OCI-LY7 (cell line): ENCODE results near the gene AK5. TPM values are rescaled to one million over a fixed set of nuclear protein-coding genes. Genes with fewer than 3 reads are reported as not detected.

ENCODE experiments used
- BruUV-seq: library from RNA; stranded (reverse); fragments of 400-500 nt; replicated peaks from 2 replicates; lab custom pipeline; 2021; lab: Mats Ljungman, UMichigan
- CTCF ChIA-PET: fragments of 300-600 bp; sonication (Branson Sonifier 250); formaldehyde crosslinking; loops from one replicate; lab custom pipeline; 2022; ENCODE audit warnings: antibody characterized with exemption; ENCODE audit not compliant: unreplicated experiment; lab: Charles Lee
- POLR2A ChIA-PET: fragments of 300-600 bp; sonication (Branson Sonifier 250); formaldehyde crosslinking; loops from one replicate; lab custom pipeline; 2022; ENCODE audit warnings: antibody characterized with exemption; lab: Charles Lee
- DNase-seq: peaks from one replicate; pipeline ENCODE4 v3.0.0-alpha.2; 2015; ENCODE audit warnings: low spot score
- H2AFZ ChIP-seq: fragments of 200-600 bp; sonication (generic), shearing (Covaris generic); 2 replicates; pipeline ENCODE4 v1.6.1; 2014; ENCODE audit warnings: mild to moderate bottlenecking, antibody characterized with exemption, low read length, moderate library complexity
- H3K27ac ChIP-seq: fragments of 200-600 bp; sonication (generic); 2 replicates; pipeline ENCODE4 v1.5.1; 2014; ENCODE audit warnings: mixed run types, low read depth, mild to moderate bottlenecking, moderate library complexity, low read length, inconsistent platforms; ENCODE audit not compliant: poor library complexity, severe bottlenecking
- H3K36me3 ChIP-seq: fragments of 200-600 bp; sonication (generic); 2 replicates; pipeline ENCODE4 v1.6.1; 2014; ENCODE audit warnings: mild to moderate bottlenecking, antibody characterized with exemption, low read length, moderate library complexity, mixed read lengths; ENCODE audit not compliant: insufficient read depth
- H3K4me1 ChIP-seq: fragments of 200-600 bp; sonication (generic); 2 replicates; pipeline ENCODE4 v1.5.1; 2014; ENCODE audit warnings: mild to moderate bottlenecking, low read length; ENCODE audit not compliant: insufficient read depth, poor library complexity, severe bottlenecking
- H3K4me2 ChIP-seq: fragments of 200-600 bp; sonication (generic); 2 replicates; pipeline ENCODE4 v1.6.1; 2014; ENCODE audit warnings: mild to moderate bottlenecking, low read length
- H3K4me3 ChIP-seq: fragments of 200-600 bp; sonication (generic); 2 replicates; pipeline ENCODE4 v1.5.1; 2014; ENCODE audit warnings: mild to moderate bottlenecking, low read depth, low read length; ENCODE audit not compliant: poor library complexity, severe bottlenecking
- H3K79me2 ChIP-seq: fragments of 200-600 bp; sonication (generic); 2 replicates; pipeline ENCODE4 v1.6.1; 2016; ENCODE audit warnings: low read depth, mild to moderate bottlenecking, low read length, moderate library complexity, mixed read lengths; ENCODE audit not compliant: insufficient read depth
- H3K9me2 ChIP-seq: fragments of 200-600 bp; sonication (generic); 2 replicates; pipeline ENCODE4 v1.6.1; 2016; ENCODE audit warnings: mild to moderate bottlenecking, low read length, mixed read lengths; ENCODE audit not compliant: insufficient read depth
- H3K9me3 ChIP-seq: fragments of 200-600 bp; sonication (generic); 2 replicates; pipeline ENCODE4 v1.6.1; 2014; ENCODE audit warnings: mild to moderate bottlenecking, mixed run types, low read length, mixed read lengths
- H4K20me1 ChIP-seq: fragments of 200-600 bp; sonication (generic); 2 replicates; pipeline ENCODE4 v1.6.1; 2014; ENCODE audit warnings: mild to moderate bottlenecking, antibody characterized with exemption, low read length, moderate library complexity, mixed read lengths; ENCODE audit not compliant: insufficient read depth
- CTCF ChIP-seq: fragments of 200-600 bp; sonication (generic); conservative IDR thresholded peaks from 2 replicates; pipeline ENCODE4 v1.5.1; 2014; ENCODE audit warnings: mild to moderate bottlenecking, antibody characterized with exemption, low read length, moderate library complexity, mixed read lengths
- EZH2phosphoT487 ChIP-seq: fragments of 200-600 bp; sonication (generic); IDR thresholded peaks from 2 replicates; pipeline ENCODE4 v1.6.1; 2018; ENCODE audit warnings: low read depth, borderline replicate concordance, mild to moderate bottlenecking, mixed run types, antibody characterized with exemption, low read length, moderate library complexity, mixed read lengths
- intact Hi-C: fragments of 100-400 bp; cut with micrococcal nuclease; formaldehyde crosslinking; loops from one replicate; pipeline ENCODE4 v1.10.0; 2022; ENCODE audit not compliant: unreplicated experiment
- total RNA-seq, 2 experiments: library from RNA; depleted of rRNA in 1 of 2; stranded (reverse); fragments of >200 nt in 1 of 2; shearing (Covaris generic) in 1 of 2; gene quantifications; 2 replicates each; pipeline ENCODE4 v1.2.3, GENCODE V29; 2014 to 2022

The AK5 gene
- total RNA-seq, 2 experiments from 2014 or later, result not detected

GRCh38 chr1:77263708-77264107 lies 18.1 kb upstream of the AK5 start:
- Histone ChIP-seq H3K36me3 (no peaks in the 10 kb centered on the region), H3K4me2 (no peak overlapping the region), H3K79me2 (no peaks in the 10 kb centered on the region), H3K27ac (no peak overlapping the region), H3K9me2 (no peaks in the 10 kb centered on the region), H3K4me1 (no peaks in the 10 kb centered on the region), H3K4me3 (no peak overlapping the region), H3K9me3 (no peaks in the 10 kb centered on the region), H4K20me1 (no peaks in the 10 kb centered on the region), H2AFZ (no peak overlapping the region)
- no TSS peak for BruUV-seq
- intact Hi-C loops, result no loop called here
- TF ChIP-seq CTCF (no peak), EZH2phosphoT487 (no peak)
- CTCF ChIA-PET, result no interaction called here
- DNase-seq, result no peak
- POLR2A ChIA-PET, result no interaction called here

- H3K9me3 ChIP-seq, result no peaks in the 10 kb centered on the region
- CTCF ChIA-PET, result no interaction called here
- H3K4me1 ChIP-seq, result no peaks in the 10 kb centered on the region
- H3K4me3 ChIP-seq, result no peak overlapping the region
- H2AFZ ChIP-seq, result no peak overlapping the region
- no peak for DNase-seq
- H3K36me3 ChIP-seq, result no peaks in the 10 kb centered on the region
- intact Hi-C loops, result loop anchor here (5.0 kb wide), 1 partner anchor 37 kb away; no protein-coding TSS in a partner anchor
- BruUV-seq, result no TSS peak
- POLR2A ChIA-PET, result no interaction called here
- TF ChIP-seq EZH2phosphoT487, result no peak
- no peak for TF ChIP-seq CTCF
- no peaks in the 10 kb centered on the region for H3K79me2 ChIP-seq
- no peak overlapping the region for H3K4me2 ChIP-seq
- no peaks in the 10 kb centered on the region for H3K9me2 ChIP-seq
- H3K27ac ChIP-seq, result no peak overlapping the region
- H4K20me1 ChIP-seq, result no peaks in the 10 kb centered on the region
Observed at GRCh38 chr1:77265180-77265579, 16.6 kb upstream of the AK5 start.

- intact Hi-C loops, result loop anchor here (5.0 kb wide), 1 partner anchor 35 kb away; no protein-coding TSS in a partner anchor
- Histone ChIP-seq H2AFZ (no peak overlapping the region), H3K79me2 (no peaks in the 10 kb centered on the region), H3K36me3 (no peaks in the 10 kb centered on the region), H4K20me1 (no peaks in the 10 kb centered on the region), H3K27ac (no peak overlapping the region), H3K9me2 (no peaks in the 10 kb centered on the region), H3K4me2 (no peak overlapping the region), H3K4me3 (no peak overlapping the region), H3K4me1 (no peaks in the 10 kb centered on the region), H3K9me3 (no peaks in the 10 kb centered on the region)
- POLR2A ChIA-PET, result no interaction called here
- DNase-seq, result no peak
- CTCF ChIA-PET, result no interaction called here
- TF ChIP-seq EZH2phosphoT487, result no peak
- TF ChIP-seq CTCF, result no peak
- no TSS peak for BruUV-seq
Observed at GRCh38 chr1:77267035-77267434, 14.8 kb upstream of the AK5 start.
